Sigmoid colon (tissue), 7 donors: Measurements from ENCODE around the gene POLR2C. TPM values are rescaled to one million over a fixed set of nuclear protein-coding genes. Genes with fewer than 3 reads are reported as not detected.
A peak's percentile ranks its signal among the peaks of the same experiment; 100 is the strongest.

Experiments used
- DNase-seq: peaks from one replicate; pipeline ENCODE4 v3.0.0-alpha.2; 2019
- H3K27ac ChIP-seq, 4 donors: fragments of 200-600 bp; sonication (generic); one replicate each; pipeline ENCODE4 v1.5.1; 2016 to 2019; ENCODE audit warnings: mild to moderate bottlenecking in 1 of 4
- H3K27me3 ChIP-seq, 3 donors: fragments of 200-600 bp; sonication (generic); one replicate each; pipeline ENCODE4 v1.5.1; 2019; ENCODE audit warnings: mild to moderate bottlenecking in 1 of 3
- H3K36me3 ChIP-seq, 4 donors: fragments of 200-600 bp; sonication (generic); one replicate each; pipeline ENCODE4 v1.5.1; 2016 to 2019
- H3K4me1 ChIP-seq, 4 donors: fragments of 200-600 bp; sonication (generic); one replicate each; pipeline ENCODE4 v1.5.1; 2017 to 2019
- H3K4me3 ChIP-seq, 4 donors: fragments of 200-600 bp; sonication (generic); one replicate each; pipeline ENCODE4 v1.5.1; 2017 to 2019; ENCODE audit warnings: mild to moderate bottlenecking in 2 of 4, moderate library complexity in 1 of 4
- H3K9me3 ChIP-seq, 4 donors: fragments of 200-600 bp in 3 of 4; sonication (generic) in 3 of 4; one replicate each; pipeline versions ENCODE4 v1.5.1 to v1.6.1; 2013 to 2019
- CTCF ChIP-seq, 4 experiments: fragments of 450-650 bp in 3 of 4; fragments of 200-600 bp in 1 of 4; IDR thresholded peaks; one replicate each; pipeline ENCODE4 v1.5.1; 2016 to 2019; ENCODE audit warnings: antibody characterized with exemption in 4 of 4, mild to moderate bottlenecking in 3 of 4, moderate library complexity in 2 of 4
- EP300 ChIP-seq, 4 donors: sonication (generic); formaldehyde crosslinking; IDR thresholded peaks; one replicate each; pipeline ENCODE4 v1.6.1; 2017; ENCODE audit warnings: antibody characterized with exemption in 4 of 4
- POLR2A ChIP-seq, 2 donors: fragments of 450-650 bp; IDR thresholded peaks; one replicate each; pipeline ENCODE4 v1.6.1; 2016; ENCODE audit warnings: antibody characterized with exemption in 2 of 2, mild to moderate bottlenecking in 2 of 2, moderate library complexity in 2 of 2
- POLR2AphosphoS5 ChIP-seq, 4 donors: sonication (generic); formaldehyde crosslinking; IDR thresholded peaks; one replicate each; pipeline ENCODE4 v1.6.1; 2017; ENCODE audit warnings: antibody characterized with exemption in 4 of 4
- WGBS, 2 donors: extraction: QIAGEN DNeasy Blood & Tissue Kit; methylation state at CpG; one replicate each; pipeline ENCODE4 v1.1.7; 2013; 5-methylcytosine and 5-hydroxymethylcytosine counted together
- intact Hi-C: fragments of 100-400 bp; cut with DNase I; formaldehyde crosslinking; loops from one replicate; pipeline ENCODE4 v1.15.1; 2023
- polyA plus RNA-seq, 3 donors: library from polyadenylated mRNA; stranded (reverse); fragments of 200-250 nt; gene quantifications; one replicate each; pipeline ENCODE4 v1.2.3, GENCODE V29; 2013
- total RNA-seq, 4 donors: library from RNA; depleted of rRNA; stranded (reverse); fragments of >200 nt; gene quantifications; one replicate each; pipeline ENCODE4 v1.1.0, GENCODE V29; 2016
- donor health status: healthy with polysubstance abuse.
- donor health status: Bipolar disorder and iron deficiency.
- donor health status: healthy.

POLR2C gene
- total and polyA plus RNA-seq, 7 donors, result 52.3 to 141 (median 77.7) TPM

- H3K9me3 ChIP-seq, result no peaks in the 10 kb centered on the region
- no peaks in the 10 kb centered on the region for H3K27me3 ChIP-seq
- H3K4me3 ChIP-seq, result no peak overlapping the region
- WGBS, 2 donors, result 63 to 77% methylated on average over 9 of the region's 9 CpGs
- intact Hi-C loops, result no loop called here
- peak; percentile 50 for DNase-seq
- no peak for TF ChIP-seq POLR2AphosphoS5 (IDR thresholded peaks at IDR 0.05)
- no peak for TF ChIP-seq EP300 (IDR thresholded peaks at IDR 0.05)
- TF ChIP-seq POLR2A (IDR thresholded peaks at IDR 0.05), result no peak
- TF ChIP-seq CTCF (IDR thresholded peaks at IDR 0.05), result no peak
- H3K4me1 ChIP-seq, result no peaks in the 10 kb centered on the region
- H3K36me3 ChIP-seq, result no peaks in the 10 kb centered on the region
- no peak overlapping the region for H3K27ac ChIP-seq
These were observed 38.2 kb downstream of the POLR2C start for GRCh38 chr16:57500578-57501111.

- no peaks in the 10 kb centered on the region for H3K4me1 ChIP-seq
- 80 to 82% methylated on average over 7 of the region's 7 CpGs for WGBS, 2 donors
- peak; percentile 47 for DNase-seq
- H3K27ac ChIP-seq, result no peak overlapping the region
- TF ChIP-seq EP300 (IDR thresholded peaks at IDR 0.05) (no peak), CTCF (IDR thresholded peaks at IDR 0.05) (no peak), POLR2A (IDR thresholded peaks at IDR 0.05) (no peak), POLR2AphosphoS5 (IDR thresholded peaks at IDR 0.05) (no peak)
- no peak overlapping the region for H3K4me3 ChIP-seq
- no peaks in the 10 kb centered on the region for H3K27me3 ChIP-seq
- H3K9me3 ChIP-seq, result no peaks in the 10 kb centered on the region
- no peaks in the 10 kb centered on the region for H3K36me3 ChIP-seq
- intact Hi-C loops, result no loop called here
These were observed 39.0 kb downstream of the POLR2C start for GRCh38 chr16:57501492-57501891.

DNA sequence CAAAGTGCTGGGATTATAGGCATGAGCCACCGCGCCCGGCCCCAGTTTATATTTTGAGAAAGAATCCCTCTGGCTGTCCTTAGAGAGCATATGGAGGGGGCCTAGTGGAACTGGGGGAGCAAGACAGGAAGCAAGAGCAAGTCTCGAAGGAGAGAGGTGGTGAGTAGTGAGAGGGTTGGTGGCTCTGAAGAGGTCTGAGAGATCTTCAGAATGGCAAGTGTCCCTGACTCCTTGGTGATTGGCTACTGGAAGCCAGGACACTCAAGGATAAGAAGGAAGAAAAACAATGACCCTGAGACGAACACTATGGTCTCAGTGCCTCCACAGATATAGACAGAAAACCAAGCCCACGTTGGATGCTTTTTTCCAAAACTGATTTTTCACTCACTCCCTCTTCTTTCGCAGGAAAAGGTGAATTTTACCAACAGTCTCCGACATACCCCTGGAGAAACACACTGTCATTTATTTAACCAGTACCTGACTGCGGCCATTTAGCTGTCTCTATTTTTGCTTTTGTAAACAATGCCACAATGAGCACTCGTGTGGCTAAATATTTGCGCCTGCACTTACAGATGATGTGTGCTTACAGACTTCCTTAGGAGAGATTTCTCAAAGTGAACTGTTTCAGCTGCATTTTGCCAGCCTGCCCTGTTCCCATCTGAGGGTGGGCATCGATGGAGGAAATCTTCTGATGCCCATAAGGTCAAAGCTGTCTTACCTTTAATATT, 39.7 kb downstream of the POLR2C start:
- Histone ChIP-seq H3K27me3 (no peaks in the 10 kb centered on the region), H3K4me3 (no peak overlapping the region), H3K36me3 (no peaks in the 10 kb centered on the region), H3K9me3 (no peaks in the 10 kb centered on the region), H3K4me1 (no peaks in the 10 kb centered on the region), H3K27ac (no peak overlapping the region)
- TF ChIP-seq POLR2AphosphoS5 (IDR thresholded peaks at IDR 0.05), result no peak
- TF ChIP-seq POLR2A (IDR thresholded peaks at IDR 0.05), result no peak
- no peak for TF ChIP-seq EP300 (IDR thresholded peaks at IDR 0.05)
- TF ChIP-seq CTCF (IDR thresholded peaks at IDR 0.05), result no peak
- intact Hi-C loops, result no loop called here
- 76 to 80% methylated on average over 12 of the region's 12 CpGs for WGBS, 2 donors
- DNase-seq, result peak; percentile 38

DNA sequence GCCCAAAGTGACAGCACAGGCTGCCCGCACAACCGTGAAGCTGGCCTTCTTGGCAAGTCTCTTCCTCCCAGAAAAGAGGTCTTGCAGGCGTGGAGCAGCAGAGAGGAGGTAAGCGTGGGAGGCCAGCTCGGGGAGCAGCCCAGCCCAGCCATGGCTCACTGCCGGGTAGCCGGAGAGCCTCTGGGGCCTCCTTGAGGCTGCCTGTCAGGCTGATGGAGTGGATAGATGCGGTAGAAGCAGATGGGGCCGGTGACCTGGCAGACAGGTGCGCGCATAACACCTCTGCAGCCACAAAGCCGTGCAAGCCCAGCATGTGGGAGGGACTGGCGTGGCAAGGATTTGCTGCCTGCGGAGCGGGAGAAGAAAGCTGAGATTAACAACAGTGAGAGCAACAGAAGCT, 40.9 kb downstream of the POLR2C start:
- intact Hi-C loops, result no loop called here
- Histone ChIP-seq H3K27ac (no peak overlapping the region), H3K4me3 (no peak overlapping the region), H3K4me1 (no peaks in the 10 kb centered on the region), H3K27me3 (no peaks in the 10 kb centered on the region), H3K36me3 (no peaks in the 10 kb centered on the region), H3K9me3 (no peaks in the 10 kb centered on the region)
- WGBS, 2 donors, result 85 to 90% methylated on average over 15 of the region's 15 CpGs
- peak; percentile 38 for DNase-seq
- TF ChIP-seq EP300 (IDR thresholded peaks at IDR 0.05) (no peak), CTCF (IDR thresholded peaks at IDR 0.05) (no peak), POLR2AphosphoS5 (IDR thresholded peaks at IDR 0.05) (no peak), POLR2A (IDR thresholded peaks at IDR 0.05) (no peak)
